HFF-Myc (cell line): ENCODE results near the gene ALDH1L1.

ENCODE experiments used
- DNase-seq: peaks from one replicate; pipeline ENCODE4 v3.0.0-alpha.2; 2011; ENCODE audit warnings: low read depth; ENCODE audit errors: extremely low read depth
- H3K4me3 ChIP-seq: replicated peaks from 2 replicates; pipeline ENCODE4 v1.5.1; 2011; ENCODE audit warnings: low read depth, mild to moderate bottlenecking, control low read depth, low read length
- CTCF ChIP-seq: IDR thresholded peaks from 2 replicates; pipeline ENCODE4 v1.5.1; 2012; ENCODE audit warnings: mild to moderate bottlenecking, low read depth, low read length, control low read depth; ENCODE audit errors: missing control alignments

Gene ALDH1L1

GRCh38 chr3:126103121-126104027 lies 77.0 kb downstream of the ALDH1L1 start:
- no peak for TF ChIP-seq CTCF
- no peak for DNase-seq
- H3K4me3 ChIP-seq, result no peak overlapping the region

- TF ChIP-seq CTCF, result no peak
- DNase-seq, result no peak
Measured at GRCh38 chr3:126102530-126102951, 77.8 kb downstream of the ALDH1L1 start.

GRCh38 chr3:126102011-126102410 lies 78.4 kb downstream of the ALDH1L1 start:
- no peak overlapping the region for H3K4me3 ChIP-seq
- no peak for DNase-seq
- no peak for TF ChIP-seq CTCF

More at GRCh38 chr3:126102530-126102951, 77.8 kb downstream of the ALDH1L1 start:
- H3K4me3 ChIP-seq, result no peak overlapping the region

GRCh38 chr3:126101521-126101982 lies 78.8 kb downstream of the ALDH1L1 start:
- H3K4me3 ChIP-seq, result no peak overlapping the region
- no peak for TF ChIP-seq CTCF
- DNase-seq, result no peak

- no peak for TF ChIP-seq CTCF
- no peak overlapping the region for H3K4me3 ChIP-seq
- no peak for DNase-seq
Measured at GRCh38 chr3:126100634-126101301, 79.6 kb downstream of the ALDH1L1 start.

- no peak for TF ChIP-seq CTCF
- H3K4me3 ChIP-seq, result no peak overlapping the region
- DNase-seq, result no peak
Measured at GRCh38 chr3:126100269-126100633, 80.1 kb downstream of the ALDH1L1 start.
